MM.1S (cell line): Measurements from ENCODE around the gene BICDL2.
A peak's percentile ranks its signal among the peaks of the same experiment; 100 is the strongest.

ENCODE experiments used
- DNase-seq: peaks from one replicate; pipeline ENCODE4 v3.0.0-alpha.2; 2015
- H2AFZ ChIP-seq: fragments of 300-600 bp; sonication (generic); 2 replicates; pipeline ENCODE4 v1.6.0; 2016; ENCODE audit warnings: antibody characterized with exemption, low read length
- H3F3A ChIP-seq: fragments of 300-600 bp; sonication (generic); 2 replicates; pipeline ENCODE4 v1.6.1; 2016; ENCODE audit warnings: mild to moderate bottlenecking, antibody characterized with exemption, low read length, moderate library complexity, mixed read lengths; ENCODE audit not compliant: insufficient read depth
- H3K27ac ChIP-seq: fragments of 300-600 bp; sonication (generic); 2 replicates; pipeline ENCODE4 v1.5.1; 2016; ENCODE audit warnings: mild to moderate bottlenecking, low read length
- H3K27me3 ChIP-seq: fragments of 300-600 bp; sonication (generic); replicated peaks from 2 replicates; pipeline ENCODE4 v1.6.0; 2016; ENCODE audit warnings: low read length; ENCODE audit not compliant: insufficient read depth
- H3K36me3 ChIP-seq: fragments of 300-600 bp; sonication (generic); replicated peaks from 2 replicates; pipeline ENCODE4 v1.6.1; 2016; ENCODE audit warnings: mild to moderate bottlenecking, low read length, mixed read lengths; ENCODE audit not compliant: insufficient read depth
- H3K4me1 ChIP-seq: fragments of 300-600 bp; sonication (generic); 2 replicates; pipeline ENCODE4 v1.6.1; 2016; ENCODE audit warnings: low read length, mixed read lengths
- H3K4me2 ChIP-seq: fragments of 300-600 bp; sonication (generic); 2 replicates; pipeline ENCODE4 v1.6.0; 2016; ENCODE audit warnings: low read depth, low read length
- H3K4me3 ChIP-seq: fragments of 300-600 bp; sonication (generic); 2 replicates; pipeline ENCODE4 v1.5.1; 2016; ENCODE audit warnings: low read length, mixed read lengths
- H3K79me2 ChIP-seq: fragments of 300-600 bp; sonication (generic); 2 replicates; pipeline ENCODE4 v1.6.1; 2016; ENCODE audit warnings: mixed run types, low read length, mixed read lengths
- H3K9ac ChIP-seq: fragments of 300-600 bp; sonication (generic); 2 replicates; pipeline ENCODE4 v1.6.1; 2016; ENCODE audit warnings: low read length, mixed read lengths
- H3K9me2 ChIP-seq: fragments of 300-600 bp; sonication (generic); replicated peaks from 2 replicates; pipeline ENCODE4 v1.6.1; 2016; ENCODE audit warnings: mild to moderate bottlenecking, low read length, mixed read lengths; ENCODE audit not compliant: insufficient read depth
- H3K9me3 ChIP-seq: fragments of 300-600 bp; sonication (generic); replicated peaks from 2 replicates; pipeline ENCODE4 v1.6.1; 2016; ENCODE audit warnings: mild to moderate bottlenecking, low read length, mixed read lengths; ENCODE audit not compliant: insufficient read depth
- H4K20me1 ChIP-seq: fragments of 300-600 bp; sonication (generic); 2 replicates; pipeline ENCODE4 v1.6.1; 2016; ENCODE audit warnings: mild to moderate bottlenecking, low read length, moderate library complexity, mixed read lengths; ENCODE audit not compliant: insufficient read depth
- EZH2 ChIP-seq: fragments of 300-600 bp; sonication (generic); optimal IDR thresholded peaks from 2 replicates; pipeline ENCODE3; 2017; ENCODE audit warnings: low read depth, mild to moderate bottlenecking, antibody characterized with exemption, low read length, mixed read lengths
- EZH2phosphoT487 ChIP-seq: fragments of 300-600 bp; sonication (generic); IDR thresholded peaks from 2 replicates; pipeline ENCODE4 v1.6.1; 2018; ENCODE audit warnings: antibody characterized with exemption, low read length
- TF ChIP-seq, protein P1 (sequence below): fragments of 300-600 bp; sonication (generic); IDR thresholded peaks from 2 replicates; pipeline ENCODE4 v1.5.1; 2016; ENCODE audit warnings: antibody characterized with exemption, low read length, mixed read lengths

BICDL2 gene

DNA sequence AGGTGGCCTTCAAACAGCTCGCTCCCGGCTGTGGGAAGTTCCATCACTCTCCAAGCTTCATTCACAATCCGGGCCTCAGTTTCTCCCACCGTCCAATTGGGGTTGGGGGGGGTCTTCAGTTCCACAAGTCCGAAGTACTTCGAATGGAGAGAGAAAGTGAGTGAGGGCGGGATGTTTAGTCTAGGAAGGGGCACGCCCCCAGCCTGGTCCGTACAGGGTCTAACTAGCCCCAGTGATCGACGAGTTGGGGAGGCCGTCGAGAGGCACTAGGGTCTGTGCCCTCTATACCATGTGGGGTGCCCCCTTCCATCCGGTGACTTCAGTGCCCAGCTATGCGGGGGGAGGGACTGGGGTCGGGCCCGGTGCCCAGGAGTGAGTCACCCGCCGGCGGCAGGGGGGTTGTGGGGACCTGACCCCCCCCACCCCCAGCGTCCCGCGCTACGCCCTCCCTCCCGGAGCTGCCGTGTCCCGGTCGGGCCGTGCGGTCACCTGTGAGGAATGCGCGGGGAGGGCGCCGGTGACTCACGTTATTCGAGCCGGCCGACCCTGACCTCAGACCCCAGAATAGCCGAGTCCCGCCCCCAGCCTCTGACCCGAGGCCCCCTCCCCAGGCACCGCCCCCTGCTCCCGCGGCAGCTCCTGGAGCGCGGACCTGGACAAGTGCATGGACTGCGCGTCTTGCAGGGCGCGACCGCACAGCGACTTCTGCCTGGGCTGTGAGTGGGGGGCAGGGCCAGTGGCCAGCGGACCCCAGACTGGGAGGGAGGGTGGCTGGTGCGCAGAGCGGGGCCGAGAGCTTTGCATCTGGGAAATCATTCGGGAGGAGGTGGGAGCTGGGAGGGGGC is 15.9 kb downstream of the BICDL2 start:
- no peaks in the 10 kb centered on the region for H4K20me1 ChIP-seq
- peaks cover 30% of the 10 kb centered on the region for H3K27me3 ChIP-seq
- DNase-seq = peak; percentile 11
- H3K79me2 ChIP-seq = no peaks in the 10 kb centered on the region
- no peak overlapping the region for H3K27ac ChIP-seq
- peak overlapping the region; percentile 91 for H3K4me2 ChIP-seq
- no peak for TF ChIP-seq EZH2
- TF ChIP-seq EZH2phosphoT487 = no peak
- TF ChIP-seq, protein P1, sequence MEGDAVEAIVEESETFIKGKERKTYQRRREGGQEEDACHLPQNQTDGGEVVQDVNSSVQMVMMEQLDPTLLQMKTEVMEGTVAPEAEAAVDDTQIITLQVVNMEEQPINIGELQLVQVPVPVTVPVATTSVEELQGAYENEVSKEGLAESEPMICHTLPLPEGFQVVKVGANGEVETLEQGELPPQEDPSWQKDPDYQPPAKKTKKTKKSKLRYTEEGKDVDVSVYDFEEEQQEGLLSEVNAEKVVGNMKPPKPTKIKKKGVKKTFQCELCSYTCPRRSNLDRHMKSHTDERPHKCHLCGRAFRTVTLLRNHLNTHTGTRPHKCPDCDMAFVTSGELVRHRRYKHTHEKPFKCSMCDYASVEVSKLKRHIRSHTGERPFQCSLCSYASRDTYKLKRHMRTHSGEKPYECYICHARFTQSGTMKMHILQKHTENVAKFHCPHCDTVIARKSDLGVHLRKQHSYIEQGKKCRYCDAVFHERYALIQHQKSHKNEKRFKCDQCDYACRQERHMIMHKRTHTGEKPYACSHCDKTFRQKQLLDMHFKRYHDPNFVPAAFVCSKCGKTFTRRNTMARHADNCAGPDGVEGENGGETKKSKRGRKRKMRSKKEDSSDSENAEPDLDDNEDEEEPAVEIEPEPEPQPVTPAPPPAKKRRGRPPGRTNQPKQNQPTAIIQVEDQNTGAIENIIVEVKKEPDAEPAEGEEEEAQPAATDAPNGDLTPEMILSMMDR = no peak
- H3K9me3 ChIP-seq = no peaks in the 10 kb centered on the region
- peak overlapping the region; percentile 64 for H2AFZ ChIP-seq
- no peak overlapping the region; the same call in 1 of the 2 replicates for H3K9ac ChIP-seq
- H3K9me2 ChIP-seq = no peaks in the 10 kb centered on the region
- peak overlapping the region; percentile 66 for H3K4me3 ChIP-seq
- no peaks in the 10 kb centered on the region for H3K36me3 ChIP-seq
- 0 out of 2 replicates have a peak, but pooled peaks cover 4% of the 10 kb centered on the region for H3K4me1 ChIP-seq
- H3F3A ChIP-seq = 0 out of 2 replicates have a peak, but pooled peaks cover 7% of the 10 kb centered on the region

DNA sequence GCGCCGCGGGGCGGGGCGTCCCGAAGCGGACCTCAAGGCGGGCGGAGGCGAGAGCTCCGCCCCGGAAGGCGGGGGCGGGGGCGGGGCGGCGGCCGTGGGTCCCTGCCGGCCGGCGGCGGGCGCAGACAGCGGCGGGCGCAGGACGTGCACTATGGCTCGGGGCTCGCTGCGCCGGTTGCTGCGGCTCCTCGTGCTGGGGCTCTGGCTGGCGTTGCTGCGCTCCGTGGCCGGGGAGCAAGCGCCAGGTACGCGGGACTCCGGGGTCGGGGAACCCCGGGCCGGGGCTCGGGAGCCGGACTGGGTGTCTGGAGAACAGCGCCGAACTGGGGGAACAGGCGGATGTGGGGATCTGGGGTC is 16.5 kb downstream of the BICDL2 start, which contains the start of gene TNFRSF12A:
TNFRSF12A (plus strand) TSS at position 122 of the 357 bp plus-strand sequence; CDS start at position 152, 30 bp downstream.
- H3K4me3 ChIP-seq = peak within 1 kb of the TSS; percentile 66
- no peaks in the 10 kb centered on the region for H3K9me3 ChIP-seq
- TF ChIP-seq EZH2phosphoT487 (no peak), EZH2 (no peak)
- TF ChIP-seq, protein P1 = no peak
- no peak within 1 kb of the TSS for H3K27ac ChIP-seq
- no peaks in the 10 kb centered on the region for H3K36me3 ChIP-seq
- peaks cover 36% of the 10 kb centered on the region for H3K27me3 ChIP-seq
- no peaks in the 10 kb centered on the region for H3K9me2 ChIP-seq
- H3F3A ChIP-seq = 0 out of 2 replicates have a peak, but pooled peaks cover 7% of the 10 kb centered on the region
- H2AFZ ChIP-seq = peak within 1 kb of the TSS; percentile 80
- 0 out of 2 replicates have a peak, but pooled peaks cover 4% of the 10 kb centered on the region for H3K4me1 ChIP-seq
- H3K79me2 ChIP-seq = no peaks in the 10 kb centered on the region
- H3K9ac ChIP-seq = peak within 1 kb of the TSS; percentile 6; the same call in 1 of the 2 replicates
- peak within 1 kb of the TSS; percentile 91 for H3K4me2 ChIP-seq
- DNase-seq = peak; percentile 83
- H4K20me1 ChIP-seq = no peaks in the 10 kb centered on the region

DNA sequence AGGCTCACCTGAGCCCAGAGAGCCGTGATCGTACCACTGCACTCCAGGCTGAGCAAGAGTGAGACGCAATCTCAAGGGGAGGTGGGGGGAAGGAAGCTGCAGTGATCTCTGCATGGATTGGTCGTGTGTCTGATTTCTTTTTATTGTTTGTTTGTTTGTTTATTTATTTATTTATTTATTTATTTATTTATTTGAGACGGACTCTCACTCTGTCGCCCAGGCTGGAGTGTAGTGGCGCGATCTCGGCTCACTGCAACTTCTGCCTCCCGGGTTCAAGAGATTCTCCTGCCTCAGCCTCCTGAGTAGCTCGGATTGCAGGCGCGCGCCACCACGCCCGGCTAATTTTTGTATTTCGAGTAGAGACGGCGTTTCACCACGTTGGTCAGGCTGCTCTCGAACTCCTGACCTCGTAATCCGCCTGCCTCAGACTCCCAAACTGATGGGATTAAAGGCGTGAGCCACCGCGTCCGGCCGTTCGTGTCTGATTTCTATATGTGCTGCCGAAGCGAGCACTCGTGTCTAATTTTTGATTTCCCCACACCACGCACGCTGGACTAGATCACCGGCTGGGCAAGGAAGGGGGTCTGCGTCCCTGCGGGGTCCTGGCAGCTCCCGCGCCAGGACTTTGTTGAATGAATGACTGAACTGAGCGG is 17.0 kb downstream of the BICDL2 start:
- no peaks in the 10 kb centered on the region for H3K79me2 ChIP-seq
- H3K36me3 ChIP-seq = no peaks in the 10 kb centered on the region
- no peak overlapping the region for H3K27ac ChIP-seq
- no peaks in the 10 kb centered on the region for H4K20me1 ChIP-seq
- DNase-seq = no peak
- TF ChIP-seq EZH2 (no peak), EZH2phosphoT487 (no peak)
- peak overlapping the region; percentile 66 for H3K4me3 ChIP-seq
- no peaks in the 10 kb centered on the region for H3K9me3 ChIP-seq
- peak overlapping the region; percentile 91; the same call in 1 of the 2 replicates for H3K4me2 ChIP-seq
- peaks cover 41% of the 10 kb centered on the region for H3K27me3 ChIP-seq
- 0 out of 2 replicates have a peak, but pooled peaks cover 4% of the 10 kb centered on the region for H3K4me1 ChIP-seq
- peak overlapping the region; percentile 80 for H2AFZ ChIP-seq
- H3K9ac ChIP-seq = 0 out of 2 replicates have a peak overlapping the region, but pooled peaks have one; percentile 6
- H3K9me2 ChIP-seq = no peaks in the 10 kb centered on the region
- 0 out of 2 replicates have a peak, but pooled peaks cover 7% of the 10 kb centered on the region for H3F3A ChIP-seq
